ENCODE results near the gene TBX15.

GRCh38 chr1:118898712-118899111 is 89.4 kb downstream of the TBX15 start:
- TF ChIP-seq CTCF (IDR thresholded peaks at IDR 0.05) (no peak), EZH2 (IDR thresholded peaks at IDR 0.05) (no peak), EZH2phosphoT487 (IDR thresholded peaks at IDR 0.05) (no peak)
